GM18867 (cell line): ENCODE measurements around the gene EIF4E1B.

ENCODE experiments used
- ATAC-seq: cut with Tn5 transposase; IDR thresholded peaks from one replicate; pipeline ENCODE4 v1.9.1; 2021; ENCODE audit warnings: mild to moderate bottlenecking, moderate library complexity; ENCODE audit not compliant: unreplicated experiment

EIF4E1B gene

DNA sequence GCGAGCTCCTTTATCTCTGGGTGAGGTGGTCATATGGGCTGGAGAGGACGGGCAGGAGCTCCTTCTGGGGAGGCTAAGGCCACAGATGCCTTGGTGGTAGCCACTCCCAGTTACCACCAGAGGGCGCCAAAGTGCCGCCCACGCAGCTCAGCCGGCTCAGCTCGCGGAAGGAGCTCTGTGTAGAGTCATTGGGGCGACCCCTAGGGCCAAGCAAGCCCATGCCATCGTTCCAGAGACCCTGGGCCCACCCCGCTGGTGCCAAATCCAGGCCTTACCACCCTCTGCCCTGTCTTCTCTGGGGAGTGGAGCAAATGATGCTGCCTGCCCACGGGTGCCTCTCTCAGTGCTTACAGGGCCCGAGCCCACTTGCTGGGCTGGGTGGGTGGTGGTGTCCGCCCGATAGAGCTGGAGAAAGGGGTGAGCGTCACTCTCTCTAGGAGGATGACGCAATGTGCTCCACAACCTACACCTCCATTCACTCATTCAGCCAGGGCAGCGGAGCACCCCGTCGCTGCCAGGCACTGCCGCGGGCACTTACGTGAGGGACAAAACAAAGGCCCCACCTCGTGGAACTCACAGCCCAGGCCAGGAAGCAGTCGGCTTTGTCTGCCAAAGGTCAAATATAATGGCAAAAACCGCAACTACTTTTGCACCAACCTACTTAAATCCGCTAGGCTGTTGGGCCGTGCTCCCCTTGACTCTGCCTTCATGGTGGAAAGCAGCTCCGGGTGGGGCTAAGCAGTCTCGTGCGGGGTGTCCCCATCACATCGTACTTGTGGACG lies 30.6 kb downstream of the EIF4E1B start:
- peak; percentile 57 for ATAC-seq

DNA sequence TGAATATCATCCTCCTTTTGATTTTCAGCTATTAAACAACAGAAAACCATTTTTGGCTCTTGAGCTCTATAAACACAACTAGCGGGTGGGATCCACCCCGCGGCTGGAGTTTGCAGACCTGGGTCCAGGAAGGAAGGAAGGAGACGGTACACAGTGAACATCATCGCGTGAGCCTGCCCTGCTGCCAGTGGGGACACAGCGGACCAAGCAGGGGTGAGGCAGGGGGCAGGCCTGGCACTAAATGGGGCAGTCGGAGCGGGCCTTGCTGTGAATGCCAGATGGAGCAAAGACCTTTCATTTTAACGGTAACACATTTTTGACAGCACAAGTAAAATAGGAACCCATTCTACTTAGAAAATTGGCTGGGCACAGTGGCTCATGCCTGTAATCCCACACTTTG lies 31.2 kb downstream of the EIF4E1B start:
- no peak for ATAC-seq

DNA sequence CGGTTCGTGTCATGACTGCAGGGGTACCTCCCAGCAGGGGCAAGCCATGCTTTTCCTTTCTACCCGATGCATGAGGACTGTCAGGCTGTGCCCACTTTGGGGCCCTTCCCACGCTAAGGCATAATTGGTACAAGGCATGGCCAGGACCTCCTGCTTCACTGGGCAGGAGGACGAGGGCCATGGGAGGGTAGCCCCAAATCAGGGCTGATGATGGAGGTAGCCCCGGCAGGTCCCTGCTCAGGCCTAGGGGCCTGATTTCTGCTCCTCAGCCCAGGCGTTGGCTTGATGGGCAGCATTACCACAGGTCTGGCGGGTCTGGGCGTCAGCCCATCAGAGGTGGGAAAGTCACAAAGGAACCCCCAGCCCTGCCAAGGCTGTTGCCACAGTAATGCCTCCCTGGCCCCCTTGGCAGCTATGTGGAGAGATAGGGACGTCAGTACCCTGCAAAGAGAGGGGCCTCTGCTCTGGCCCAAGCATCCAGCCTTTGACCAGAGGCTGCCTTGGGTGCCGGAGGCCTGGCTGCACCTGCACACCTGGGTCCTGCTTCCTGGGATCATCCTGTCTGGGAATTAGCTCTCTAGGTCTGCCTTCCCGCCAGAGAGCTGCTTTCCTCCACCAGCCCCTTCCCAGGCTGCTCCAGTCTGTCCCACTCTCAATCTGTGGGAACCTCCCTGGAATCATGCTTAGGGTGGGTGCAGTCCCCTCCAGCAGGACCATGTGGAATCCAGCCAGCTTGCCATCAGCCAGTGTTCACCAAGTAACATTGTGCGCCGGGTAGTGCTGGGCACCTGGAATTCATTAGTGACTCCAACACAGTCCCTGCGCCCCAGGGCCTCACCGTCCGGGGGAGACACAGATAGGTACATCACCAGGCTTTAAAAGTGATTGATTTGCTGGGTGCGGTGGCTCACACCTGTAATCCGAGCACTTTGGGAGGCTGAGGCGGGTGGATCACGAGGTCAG lies 32.2 kb downstream of the EIF4E1B start:
- ATAC-seq, result no peak

DNA sequence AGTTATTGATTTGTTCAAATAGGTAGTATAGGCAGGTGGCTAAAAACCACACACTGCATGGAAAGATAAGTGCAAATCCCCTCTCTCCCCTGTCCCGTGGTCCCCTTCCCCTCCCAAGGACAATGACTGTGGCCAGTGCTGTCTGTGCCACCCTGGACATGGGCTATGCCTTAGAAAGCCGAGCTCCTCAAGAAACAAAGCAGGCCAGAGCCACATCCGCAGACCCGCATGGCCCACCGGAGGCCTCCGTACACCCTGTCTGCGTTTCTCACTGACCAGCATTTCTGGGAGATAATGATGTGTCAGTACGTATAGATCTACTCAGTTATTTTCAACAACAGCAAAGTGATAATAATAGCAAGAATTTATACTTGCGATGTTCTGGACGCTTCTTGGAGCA lies 33.1 kb downstream of the EIF4E1B start:
- ATAC-seq, result no peak

DNA sequence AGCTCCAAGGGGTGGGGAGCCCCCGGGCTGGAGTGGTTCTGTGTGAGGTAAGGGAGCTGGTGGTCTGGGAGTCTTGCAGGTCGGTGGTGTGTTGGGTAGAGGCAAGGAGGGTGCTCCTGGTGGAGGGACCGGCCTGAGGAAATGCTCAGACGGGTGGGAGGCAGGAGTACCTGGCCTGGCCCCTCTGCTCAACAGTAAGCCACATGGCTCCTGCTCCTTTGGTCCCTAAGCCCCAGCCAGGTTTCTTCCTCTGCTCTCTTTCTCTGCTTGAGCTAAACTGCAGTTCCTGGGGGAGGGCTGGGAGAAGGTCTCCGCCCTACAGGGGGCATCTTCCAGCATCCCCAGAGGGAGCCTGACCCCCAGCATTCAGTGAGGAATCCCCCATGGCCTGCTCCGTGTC lies 34.0 kb downstream of the EIF4E1B start:
- ATAC-seq, result no peak

DNA sequence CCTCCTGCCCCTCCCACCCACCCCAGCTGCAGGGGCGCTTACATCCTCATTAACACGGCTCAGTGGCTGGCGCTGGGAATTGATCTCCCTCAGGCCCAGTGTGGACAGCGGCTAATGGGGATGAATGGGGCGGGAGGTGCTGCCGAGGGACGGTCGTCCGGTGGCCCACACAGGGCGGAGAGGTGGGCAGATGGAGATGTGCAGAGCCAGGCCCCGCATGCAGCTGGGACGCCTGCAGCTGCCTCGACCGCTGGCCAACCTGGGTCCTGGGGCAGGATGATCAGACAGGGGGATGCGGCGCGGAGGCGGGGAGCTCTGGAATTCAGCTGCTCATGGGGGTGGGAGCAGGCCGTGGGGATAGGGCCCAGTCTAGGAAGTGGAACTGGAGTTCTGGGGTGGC lies 34.4 kb downstream of the EIF4E1B start:
- no peak for ATAC-seq

DNA sequence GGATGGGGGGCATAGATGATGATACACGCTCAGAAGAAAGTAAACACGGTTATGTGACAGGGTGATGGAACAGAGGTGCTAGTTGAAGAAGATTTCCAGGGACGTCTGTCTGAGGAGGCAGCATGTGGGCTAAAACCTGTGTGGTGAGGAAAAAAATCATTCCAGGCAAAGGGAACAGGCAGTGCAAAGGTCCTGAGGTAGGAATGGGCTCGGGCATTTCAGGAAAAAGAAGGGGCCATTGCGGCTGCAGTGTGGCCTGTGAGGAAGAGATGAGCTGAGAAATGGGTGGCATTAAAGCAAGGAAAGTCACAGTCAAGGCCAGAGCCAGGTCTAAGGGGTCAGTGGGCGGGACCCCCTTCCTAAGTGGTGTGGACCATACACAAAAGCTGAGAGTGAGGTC lies 35.0 kb downstream of the EIF4E1B start:
- no peak for ATAC-seq

DNA sequence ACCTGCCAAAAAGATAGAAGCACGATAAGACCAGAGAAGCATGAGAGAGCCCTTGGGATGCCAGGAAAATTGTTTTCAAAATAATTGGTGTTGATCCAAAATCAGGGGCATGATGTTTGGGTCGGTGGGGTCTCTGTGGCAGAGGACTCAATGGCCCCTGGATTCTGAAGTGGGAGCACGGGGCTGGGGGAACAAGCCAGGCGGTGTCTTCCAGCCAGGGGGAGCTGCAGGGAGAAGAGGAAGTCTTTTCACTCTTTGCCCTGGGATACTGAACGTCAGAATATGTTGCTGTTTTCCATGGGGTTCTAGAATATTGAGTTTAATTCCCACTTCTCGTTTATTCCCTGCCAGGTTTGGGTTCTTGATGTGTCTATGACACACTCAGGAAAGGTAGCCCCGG lies 37.2 kb downstream of the EIF4E1B start:
- ATAC-seq, result no peak

DNA sequence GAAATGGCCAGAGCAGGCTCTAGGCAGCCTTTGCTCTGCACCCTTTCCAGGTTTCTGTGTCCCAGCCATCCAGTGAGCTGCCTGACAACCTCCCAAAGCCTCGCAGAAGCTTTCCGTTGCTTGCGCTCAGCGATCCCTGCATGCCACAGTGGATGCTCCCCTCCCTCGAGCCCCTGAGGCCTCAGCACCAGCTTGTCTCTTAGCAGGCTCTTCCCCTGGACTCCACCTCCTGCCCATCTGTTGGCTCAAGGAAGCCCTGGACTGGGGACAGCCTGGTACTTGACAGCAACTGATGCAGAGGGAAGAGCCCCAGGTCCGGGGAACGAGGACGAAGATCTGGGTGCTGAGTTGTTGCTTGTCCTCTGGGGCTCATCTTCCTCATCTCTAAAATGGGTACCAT lies 40.0 kb downstream of the EIF4E1B start:
- no peak for ATAC-seq

DNA sequence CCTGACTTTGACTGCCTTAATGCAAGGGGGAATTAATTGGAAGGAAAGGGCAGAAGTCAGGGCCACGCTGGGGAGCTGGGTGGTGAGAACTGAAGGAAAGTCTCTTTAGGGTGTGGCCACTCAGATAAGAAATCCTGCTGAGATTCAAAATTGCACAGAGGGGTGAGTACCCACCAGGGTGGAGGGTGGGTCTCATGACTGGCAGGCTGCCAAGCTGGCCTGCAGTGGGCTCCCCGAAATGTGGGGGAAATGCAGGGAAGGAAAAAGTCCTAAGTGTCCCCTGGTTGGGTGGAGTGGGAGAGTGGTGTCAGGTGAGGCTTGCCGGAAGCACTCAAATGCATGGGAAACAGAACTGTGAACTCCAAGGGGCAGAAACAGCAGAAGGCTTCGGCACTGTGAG lies 40.9 kb downstream of the EIF4E1B start:
- no peak for ATAC-seq

DNA sequence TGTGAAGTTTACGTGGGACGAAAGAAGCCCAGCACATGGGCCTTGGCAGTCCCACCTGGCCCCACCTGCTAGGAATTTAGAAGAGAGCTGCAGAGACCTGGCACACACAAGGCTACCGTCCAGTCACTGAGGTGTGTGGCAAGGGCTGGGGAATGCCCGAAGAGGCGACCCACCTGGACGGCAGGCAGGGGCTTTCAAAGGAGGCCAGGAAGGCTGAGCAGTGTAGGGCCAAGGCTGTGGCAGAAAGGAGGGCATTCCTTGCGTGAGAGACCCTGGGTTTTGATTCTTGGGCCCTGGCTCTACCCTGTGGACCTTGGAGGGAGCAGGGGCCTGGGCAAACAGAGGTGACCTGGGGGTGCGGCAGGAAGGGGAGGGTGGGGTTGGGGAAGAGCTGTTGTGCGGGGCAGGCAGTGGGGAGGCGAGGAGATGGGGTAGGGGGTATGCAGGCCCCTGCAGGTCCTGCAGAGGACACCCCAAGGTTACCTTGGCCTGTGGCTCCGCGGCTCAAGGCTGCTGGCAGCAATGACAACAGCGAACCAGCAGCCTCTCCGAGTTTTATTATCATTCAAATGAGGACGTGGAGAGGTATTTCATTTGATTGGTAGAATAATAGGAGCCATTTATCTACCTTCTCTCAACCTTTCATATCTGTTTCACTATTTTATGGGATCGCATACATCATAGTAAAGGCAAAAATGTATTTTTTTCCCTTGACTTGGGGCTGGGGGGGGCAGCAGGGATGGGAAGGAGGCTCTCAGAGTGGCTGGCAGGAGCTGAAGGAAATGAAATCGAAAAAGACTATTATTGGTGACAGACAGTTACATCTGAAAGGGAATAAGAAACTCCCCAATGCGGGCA lies 41.6 kb downstream of the EIF4E1B start:
- no peak for ATAC-seq

DNA sequence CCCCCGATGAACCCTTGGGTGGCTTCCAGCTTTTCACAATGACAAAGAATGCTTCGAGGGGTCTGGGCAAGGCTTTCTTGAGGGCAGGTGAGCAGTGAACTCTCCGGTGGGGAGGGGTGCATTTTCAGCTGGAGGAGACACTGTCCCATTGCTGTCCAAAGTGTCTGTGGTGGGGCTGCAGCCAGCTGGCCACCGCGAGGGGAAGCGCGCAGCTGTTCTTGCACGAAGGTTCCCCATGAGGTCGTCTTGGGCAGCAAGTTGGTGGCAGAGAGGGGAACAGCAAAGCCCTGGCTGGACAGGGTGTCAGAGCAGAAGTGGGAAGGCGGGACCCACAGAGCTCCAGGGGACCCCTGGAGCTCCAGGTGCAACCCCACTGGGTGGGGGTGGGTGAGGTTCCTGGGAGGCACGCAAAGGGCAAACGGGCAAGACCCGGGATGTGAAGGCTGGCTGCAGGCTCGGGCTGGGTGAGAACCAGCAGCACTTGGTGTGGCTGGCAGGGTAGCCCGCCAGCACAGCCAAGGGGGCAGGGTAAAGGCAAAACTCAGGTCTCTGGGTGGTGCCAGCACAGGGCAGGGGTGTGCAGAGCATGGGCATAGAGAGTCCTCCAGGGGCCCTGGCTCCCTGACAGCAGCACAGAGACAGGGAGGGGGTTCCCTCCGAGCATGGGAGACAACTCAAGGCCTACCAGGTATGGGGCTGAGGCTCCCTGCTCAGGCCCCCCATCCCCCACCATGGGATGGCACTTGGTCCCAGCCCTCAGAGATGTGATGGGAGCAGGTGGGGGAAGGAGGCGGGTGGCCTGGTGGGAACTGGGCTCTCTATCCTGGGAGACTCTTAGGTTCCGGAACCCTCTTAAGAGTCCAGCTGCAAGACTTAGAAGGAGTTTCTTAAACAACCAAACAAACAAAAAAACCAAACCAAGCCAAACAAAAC lies 43.4 kb downstream of the EIF4E1B start:
- ATAC-seq, result no peak

DNA sequence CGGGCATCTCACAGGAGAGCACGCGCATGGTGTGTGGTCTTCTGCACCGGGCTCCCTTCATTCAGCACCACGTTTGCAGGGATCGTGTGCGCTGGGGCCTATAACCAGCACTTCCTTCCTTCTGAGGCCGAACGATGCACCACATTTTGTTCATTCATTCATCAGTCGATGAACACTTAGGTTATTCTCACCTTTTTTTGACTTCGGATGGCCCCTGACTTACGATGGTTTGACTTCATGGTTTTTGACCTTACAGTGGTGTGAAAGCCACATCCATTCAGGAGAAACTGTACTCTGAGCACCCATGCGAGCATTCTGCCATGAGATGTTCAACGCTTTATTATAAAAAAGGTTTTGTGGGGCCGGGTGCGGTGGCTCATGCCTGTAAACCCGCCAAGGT lies 44.3 kb downstream of the EIF4E1B start:
- ATAC-seq, result no peak

DNA sequence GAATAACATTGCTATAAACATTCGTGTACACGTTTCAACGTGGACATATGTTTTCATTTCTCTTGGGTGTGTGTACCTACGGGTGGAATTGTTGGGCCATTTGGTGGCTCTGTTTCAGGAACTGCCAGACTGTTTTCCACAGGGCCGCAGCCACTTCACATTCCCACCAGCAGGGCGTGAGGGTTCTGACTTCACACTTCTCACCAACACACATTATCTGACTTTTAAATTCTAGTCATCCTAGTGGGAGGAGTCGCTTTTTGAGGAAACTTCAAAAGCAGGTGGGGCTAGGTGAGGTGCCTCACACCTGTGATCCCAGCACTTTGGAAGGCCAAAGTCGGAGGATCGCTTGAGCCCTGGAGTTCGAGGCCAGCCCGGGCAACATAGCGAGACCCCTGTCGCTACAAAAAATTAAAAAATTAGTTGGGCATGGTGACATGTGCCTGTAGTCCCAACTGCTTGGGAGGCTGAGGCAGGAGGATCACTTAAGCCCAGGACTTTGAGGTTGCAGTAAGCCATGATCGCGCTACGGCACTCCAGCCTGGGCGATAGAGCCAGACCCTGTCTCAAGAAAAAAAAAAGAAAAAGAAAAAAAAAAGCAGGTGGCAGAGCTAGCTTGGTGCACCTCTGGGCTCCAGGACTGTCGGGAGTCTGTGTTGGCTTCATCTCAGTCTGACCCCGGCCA lies 45.3 kb downstream of the EIF4E1B start:
- ATAC-seq, result no peak

DNA sequence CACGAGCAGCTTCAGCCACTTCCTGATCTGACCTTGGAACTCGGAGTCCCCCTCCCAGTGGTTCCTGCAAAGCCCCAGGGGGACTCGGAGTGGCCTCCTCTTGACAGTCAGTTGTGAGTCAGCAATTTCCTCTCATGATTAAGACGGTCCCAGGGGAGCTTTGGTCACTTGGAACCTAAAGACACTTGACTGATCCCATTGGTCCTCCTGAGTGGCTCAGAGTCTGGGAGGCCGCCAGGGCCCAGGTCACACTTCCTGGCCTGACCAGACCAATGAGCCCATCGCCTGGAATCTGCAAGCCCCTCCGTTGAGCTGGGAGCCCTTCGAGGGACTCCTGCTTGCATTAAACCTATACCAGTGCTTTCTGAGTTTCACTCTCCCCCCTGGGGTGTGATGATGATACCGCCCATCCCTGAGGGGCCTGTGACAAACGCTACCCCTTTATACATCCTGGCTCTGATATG lies 45.9 kb downstream of the EIF4E1B start:
- peak; percentile 58 for ATAC-seq

DNA sequence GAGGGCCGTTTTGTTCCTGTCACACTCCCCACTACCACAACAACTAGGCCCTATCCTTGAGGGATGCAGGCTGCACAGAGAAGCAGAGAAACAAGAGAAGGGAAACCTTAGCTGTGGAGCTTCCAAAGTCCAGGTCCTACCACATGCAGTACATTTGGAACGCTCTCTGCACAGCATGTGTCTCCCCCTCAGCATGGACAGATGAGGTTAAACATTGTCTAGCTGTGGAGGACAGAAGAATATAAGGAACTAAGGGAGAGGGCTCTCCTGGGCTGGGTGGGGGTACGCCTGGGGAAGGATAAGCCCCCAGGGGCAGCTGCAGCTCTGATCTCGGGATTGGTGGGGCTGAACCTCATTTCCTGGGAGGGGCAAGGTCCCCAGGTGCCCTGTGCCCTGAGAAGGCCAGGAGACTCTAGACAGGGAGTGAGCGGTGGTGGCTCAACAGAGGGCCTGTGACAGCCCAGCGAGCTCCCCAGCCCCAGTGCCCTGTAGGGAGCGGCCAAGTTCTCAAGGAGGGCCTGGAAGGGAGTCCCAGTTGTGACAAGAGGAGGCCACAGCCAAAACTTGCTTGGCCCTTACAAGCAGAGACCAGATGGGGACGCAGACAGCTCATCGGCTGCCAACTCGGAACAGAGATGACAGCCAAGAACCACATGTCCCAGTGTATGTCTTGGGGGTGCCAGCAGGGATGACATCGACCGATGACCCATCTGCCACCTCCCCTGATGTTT lies 46.9 kb downstream of the EIF4E1B start:
- no peak for ATAC-seq

DNA sequence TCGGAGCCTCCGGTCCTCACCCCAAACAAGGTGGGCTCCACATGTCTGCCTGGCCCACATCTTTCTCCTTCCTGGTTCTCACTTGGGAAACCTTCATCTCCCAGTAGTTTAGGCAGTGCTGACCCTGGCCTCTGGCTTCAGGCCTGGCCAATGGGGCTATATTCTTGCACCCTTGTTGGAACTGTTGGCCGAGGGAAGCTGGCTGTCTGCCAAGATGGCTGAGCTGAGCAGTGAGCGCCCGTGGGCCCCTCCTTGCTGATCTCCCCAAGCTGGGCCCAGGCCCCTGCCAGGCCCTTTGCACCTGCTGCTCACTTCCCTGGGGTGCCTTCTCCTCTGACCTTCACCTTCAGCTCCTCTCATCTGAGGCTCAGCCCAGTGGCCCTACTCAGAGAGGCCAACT lies 48.1 kb downstream of the EIF4E1B start:
- no peak for ATAC-seq

DNA sequence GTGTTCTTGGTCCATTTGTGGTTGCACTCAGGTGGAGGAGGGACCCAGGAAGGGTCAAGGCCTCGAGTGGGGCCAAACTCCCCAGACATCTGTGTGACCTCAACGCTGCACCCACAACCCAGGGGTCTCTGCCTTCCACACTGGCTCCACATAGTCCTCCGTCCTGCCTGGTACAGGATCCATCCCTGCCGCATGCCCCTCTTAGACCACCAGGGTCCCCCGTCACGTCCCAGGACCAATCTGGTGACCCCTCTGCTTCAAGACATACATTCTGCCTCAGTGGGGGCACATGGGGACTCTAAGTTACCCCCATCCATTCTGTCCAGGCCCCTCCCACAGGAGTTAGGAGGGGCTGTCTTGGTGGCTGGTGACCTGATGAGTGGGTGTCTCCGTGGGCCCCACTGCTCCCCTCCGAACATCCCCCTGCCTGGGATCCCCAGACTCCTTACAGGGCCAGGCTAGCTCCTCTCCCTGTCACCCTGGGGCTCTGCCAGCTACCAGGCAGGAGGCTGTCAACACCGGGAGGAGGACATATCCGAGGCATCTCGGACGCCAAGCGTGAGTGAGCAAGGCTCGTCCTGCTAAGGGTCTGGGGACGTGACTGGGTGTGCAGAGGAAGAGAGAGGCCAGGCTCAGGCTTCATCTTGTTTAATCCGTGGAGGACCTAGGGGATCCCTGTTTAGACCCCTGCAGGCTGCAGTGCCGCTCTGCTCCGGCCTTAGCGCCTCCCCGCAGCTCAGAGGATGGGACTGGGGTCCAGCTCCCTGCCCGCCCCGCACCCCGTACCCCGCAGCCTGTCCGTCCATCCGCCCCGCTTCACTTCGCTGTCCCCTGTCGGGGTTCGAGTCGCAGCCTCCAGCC lies 49.1 kb downstream of the EIF4E1B start:
- ATAC-seq, result no peak
